ENCODE measurements around the gene ABCG5.

Gene ABCG5

DNA sequence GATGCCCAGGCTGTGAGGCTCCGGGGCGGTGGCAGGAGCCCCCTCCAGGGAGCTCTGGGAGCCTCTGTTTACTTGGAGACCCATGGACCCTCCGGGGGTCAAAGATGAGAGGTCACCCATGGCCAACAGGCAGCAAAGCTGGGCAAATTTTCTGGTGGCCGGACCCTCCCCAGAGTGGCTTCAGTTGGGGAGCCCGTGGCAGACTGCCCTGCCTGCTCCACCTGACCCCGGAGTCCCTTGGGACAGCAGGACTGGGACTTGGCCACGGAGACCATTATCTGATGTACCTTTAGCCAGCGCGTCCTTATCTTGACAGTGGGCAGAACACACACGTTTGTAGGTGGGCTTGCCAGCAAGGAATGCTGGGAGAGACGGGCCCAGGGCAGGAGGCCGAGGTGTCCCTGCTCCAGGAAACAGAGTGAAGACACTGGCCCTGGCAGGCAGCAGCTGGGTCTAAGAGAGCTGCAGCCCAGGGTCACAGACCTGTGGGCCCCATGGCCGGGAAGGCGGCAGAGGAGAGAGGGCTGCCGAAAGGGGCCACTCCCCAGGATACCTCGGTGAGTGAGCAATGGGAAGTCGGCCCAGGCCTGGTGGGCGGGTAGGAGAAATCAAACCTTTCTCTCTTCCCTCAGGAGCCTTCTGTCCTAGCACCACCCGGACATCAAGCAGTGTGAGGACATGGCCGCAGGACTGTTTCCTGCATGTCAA is at the start of gene ABCG5, which contains the start of gene ABCG8:
Gene ABCG5, minus strand, starts transcription at position 280 of the 708 bp plus-strand sequence. Its CDS starts 160 bp downstream, at position 120.
Gene ABCG8, plus strand, starts transcription at position 412 of the 708 bp plus-strand sequence. Its CDS starts 83 bp downstream, at position 495.
- no peak for DNase-seq (ENCODE audit: low spot score)

DNA sequence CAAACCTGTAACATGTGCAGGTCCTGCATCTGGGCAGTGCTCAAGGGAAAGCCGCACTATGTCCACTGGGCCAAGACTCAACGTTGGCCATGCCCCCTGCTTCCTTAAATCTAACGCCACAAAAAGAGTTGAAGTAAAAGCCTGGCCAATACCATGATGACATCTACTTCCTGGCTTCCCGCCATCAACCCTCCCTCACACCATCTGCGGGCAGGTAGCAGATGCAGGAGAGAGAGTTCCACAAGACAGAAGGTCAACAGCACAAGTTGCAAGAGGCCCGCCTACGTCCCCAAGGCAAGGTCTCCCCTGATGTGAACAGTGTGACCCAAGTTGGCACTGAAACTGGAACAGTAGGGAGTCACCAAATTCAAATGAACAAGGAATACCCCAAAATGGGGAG is 48.5 kb upstream of the ABCG5 start:
- DNase-seq (ENCODE audit: low spot score) = no peak

DNA sequence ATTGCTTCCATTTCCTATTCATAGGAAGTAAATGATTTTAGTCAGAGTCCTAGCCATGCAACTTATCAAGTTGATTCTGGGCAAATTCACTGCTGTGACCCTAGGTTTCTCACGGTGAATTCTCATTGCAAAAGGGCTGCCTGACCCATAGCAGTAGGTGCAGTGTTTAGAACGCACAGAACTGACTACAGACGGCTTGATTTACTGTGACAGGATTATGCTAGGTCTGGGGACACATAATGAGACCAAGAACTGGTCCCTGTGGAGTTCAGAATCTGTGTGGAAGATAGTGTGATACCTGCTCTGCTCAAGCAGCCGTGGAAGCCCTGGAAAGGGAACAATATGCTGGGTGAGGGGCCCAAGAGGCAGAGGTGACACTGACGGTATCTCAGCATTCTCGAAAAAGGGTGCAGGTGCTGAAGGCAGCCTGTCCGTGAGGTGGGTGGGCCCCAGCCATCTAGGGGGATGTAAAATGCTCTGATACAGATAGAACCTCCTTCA is 46.5 kb upstream of the ABCG5 start:
- no peak for DNase-seq (ENCODE audit: low spot score)

DNA sequence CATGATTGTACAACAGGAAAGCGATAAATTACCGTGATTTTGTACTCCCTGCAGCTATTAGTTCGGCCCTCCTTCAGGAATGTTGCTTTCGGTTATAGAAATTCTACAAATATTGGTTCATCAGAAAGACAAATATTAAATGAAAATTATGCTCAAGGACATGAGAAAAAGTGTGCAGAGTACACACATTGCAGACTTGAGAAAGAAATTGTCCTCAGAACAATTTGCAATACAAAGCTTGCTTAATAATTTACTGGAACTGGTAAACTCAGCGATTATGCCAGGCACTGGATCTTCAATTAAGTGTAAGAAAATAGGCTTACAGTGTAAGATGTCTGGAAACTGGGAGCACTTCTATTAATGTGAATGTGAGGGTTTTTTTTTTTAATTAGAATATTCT is 46.0 kb upstream of the ABCG5 start:
- no peak for DNase-seq (ENCODE audit: low spot score)

DNA sequence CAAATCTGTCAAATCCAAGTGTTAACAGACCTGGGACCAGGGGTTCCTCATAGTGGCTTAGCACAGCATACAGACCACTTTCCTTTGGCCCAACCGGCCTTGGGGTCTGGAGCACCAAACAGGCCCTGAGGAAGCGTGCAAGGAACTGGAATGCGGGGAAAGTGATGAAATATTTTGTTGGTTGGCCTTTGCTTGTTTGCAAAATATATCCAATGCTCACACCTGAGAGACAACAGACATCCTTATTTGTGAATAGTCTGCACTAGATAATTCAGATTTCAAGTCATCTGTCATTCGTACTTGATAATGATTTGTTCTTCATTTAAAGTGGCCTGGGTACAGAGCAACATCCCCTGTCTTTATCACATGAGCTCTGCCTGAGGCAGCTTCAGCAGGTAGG is 43.7 kb upstream of the ABCG5 start:
- DNase-seq (ENCODE audit: low spot score) = no peak

DNA sequence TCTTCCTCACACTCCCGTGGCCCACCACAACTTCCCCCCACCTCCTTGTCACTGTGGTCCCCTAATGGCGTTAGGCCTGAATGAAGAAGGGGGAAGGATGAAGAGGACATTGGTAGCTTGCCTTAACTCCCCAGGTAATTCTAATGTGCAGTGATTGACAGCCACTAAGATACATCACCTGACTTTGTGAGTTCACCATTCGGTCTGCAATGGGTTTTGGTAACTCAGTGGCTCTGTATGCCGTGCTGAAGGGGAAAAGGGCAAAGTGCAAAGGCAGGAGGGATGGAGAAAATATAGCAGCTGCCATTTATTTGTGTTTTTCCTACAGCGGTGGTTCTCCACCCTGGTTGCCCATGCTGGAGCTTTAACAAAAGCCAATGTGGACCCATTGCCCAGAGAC is 42.3 kb upstream of the ABCG5 start:
- no peak for DNase-seq (ENCODE audit: low spot score)

DNA sequence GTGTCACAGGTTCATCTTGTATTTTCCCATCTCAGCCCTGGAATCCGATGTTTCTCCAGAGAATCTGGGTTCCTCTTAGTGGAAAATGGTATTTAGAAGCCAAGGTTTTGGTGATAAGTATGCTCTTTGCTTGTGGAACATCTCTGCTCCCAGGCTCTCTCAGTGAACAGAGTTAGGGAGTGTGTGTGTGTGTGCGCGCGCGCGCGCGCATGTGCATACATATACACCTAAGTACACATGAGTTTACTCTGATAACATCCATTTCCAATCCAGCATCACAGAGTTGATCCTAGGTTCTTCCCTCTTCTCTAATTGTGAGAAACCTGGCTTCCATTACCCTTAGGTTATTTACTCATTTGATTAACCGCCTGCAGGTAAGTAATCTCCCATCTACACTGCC is 41.8 kb upstream of the ABCG5 start:
- DNase-seq (ENCODE audit: low spot score) = no peak

DNA sequence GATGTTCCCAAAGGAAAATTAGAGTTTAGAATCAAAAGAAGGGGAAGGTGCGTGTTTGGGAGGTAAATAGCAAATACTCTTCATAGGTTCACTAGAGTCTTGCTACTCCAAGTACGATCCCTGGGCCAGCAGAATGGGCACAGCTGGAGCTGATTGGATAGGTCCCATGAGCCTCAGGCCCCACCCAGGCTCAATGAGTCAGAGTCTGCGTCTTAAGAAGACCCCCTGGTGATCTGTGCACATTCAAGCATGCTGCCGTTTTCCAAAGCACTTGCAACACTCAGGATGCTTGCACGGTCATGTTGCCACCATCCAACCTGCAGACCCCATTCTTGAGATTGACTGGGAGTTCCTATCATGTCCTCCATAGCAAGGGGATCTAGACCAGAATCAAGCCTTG is 40.6 kb upstream of the ABCG5 start:
- no peak for DNase-seq (ENCODE audit: low spot score)

DNA sequence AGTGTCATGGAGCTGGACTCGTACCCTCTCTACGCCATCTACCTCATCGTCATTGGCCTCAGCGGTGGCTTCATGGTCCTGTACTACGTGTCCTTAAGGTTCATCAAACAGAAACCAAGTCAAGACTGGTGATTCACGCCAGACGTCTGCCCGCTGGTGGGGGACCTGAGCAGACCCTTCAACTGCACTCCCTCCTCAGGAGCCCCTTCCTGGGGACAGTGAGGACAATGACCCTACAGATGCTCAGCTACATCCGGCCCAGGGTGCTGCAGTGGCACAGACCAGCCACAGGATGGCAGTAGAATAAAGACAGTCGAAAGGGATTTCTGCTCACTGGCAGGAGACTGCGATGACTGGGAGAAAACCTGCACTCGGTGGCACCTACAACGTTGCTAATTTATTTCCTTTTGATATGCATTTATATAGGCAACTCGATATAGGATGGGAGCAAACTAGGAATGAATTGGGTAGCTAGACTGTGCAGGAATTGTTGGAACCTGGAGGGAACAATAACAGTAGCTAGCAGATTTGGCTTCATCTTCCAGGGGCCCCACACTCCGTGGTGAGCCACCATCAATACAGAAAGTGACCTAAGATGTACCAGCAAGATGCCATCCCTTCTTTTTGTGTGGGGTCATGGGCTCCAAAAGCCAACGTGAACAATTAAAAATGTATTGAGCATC is 39.3 kb upstream of the ABCG5 start:
- DNase-seq (ENCODE audit: low spot score) = peak; percentile 61

DNA sequence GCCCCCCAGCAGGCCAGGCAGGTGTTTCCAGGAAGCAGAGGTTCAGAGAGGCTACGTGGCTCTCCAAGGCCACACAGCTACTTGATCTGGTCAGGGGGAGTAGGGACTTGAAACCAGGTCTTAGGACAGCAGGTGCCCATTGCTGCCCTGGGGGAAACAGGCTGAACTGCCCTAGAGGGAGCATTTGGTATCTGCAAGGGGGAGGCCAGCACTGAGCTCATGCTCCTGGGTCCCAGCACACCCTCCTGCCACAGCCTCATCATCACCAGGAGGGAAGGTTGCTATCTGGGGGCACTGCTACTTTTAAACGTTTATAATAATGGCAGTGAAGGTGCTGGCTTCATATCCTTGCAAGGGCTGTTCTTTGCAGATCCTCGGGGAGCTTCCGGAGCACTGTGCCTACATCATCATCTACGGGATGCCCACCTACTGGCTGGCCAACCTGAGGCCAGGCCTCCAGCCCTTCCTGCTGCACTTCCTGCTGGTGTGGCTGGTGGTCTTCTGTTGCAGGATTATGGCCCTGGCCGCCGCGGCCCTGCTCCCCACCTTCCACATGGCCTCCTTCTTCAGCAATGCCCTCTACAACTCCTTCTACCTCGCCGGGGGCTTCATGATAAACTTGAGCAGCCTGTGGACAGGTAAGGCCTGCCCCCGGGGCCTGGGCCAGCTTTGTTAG is 36.3 kb upstream of the ABCG5 start:
- DNase-seq (ENCODE audit: low spot score) = no peak

DNA sequence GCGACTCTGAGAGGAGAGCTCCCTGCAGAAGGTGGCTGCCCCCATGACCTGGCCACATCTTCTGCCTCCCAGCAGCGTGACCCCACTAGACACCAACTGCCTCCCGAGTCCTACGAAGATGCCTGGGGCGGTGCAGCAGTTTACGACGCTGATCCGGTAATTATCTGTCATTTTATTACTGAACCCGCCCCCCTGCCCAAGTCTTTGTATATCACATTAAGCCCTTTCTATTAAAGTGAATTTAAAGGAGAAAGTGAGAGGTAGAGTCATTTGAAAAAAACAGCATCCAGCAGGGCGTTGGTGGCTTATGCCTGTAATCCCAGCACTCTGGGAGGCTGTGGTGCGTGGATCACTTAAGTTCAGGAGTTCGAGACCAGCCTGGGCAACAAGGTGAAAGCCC is 33.5 kb upstream of the ABCG5 start:
- no peak for DNase-seq (ENCODE audit: low spot score)

DNA sequence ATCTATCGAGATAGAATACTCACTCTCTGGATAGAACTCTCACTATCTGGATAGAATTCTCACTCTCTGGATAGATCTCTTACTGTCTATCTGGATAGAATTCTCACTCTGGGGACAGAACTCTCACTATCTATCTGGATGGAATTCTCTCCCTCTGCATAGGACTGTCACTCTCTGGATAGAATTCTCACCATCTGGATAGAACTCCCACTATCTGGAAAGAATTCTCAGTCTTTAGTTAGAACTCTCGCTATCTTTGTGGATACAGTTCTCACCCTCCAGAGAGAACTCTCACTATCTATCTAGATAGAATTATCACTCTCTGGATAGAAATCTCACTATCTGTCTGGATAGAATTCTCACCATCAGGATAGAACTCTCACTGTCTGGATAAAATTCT is 16.7 kb upstream of the ABCG5 start:
- no peak for DNase-seq (ENCODE audit: low spot score)

DNA sequence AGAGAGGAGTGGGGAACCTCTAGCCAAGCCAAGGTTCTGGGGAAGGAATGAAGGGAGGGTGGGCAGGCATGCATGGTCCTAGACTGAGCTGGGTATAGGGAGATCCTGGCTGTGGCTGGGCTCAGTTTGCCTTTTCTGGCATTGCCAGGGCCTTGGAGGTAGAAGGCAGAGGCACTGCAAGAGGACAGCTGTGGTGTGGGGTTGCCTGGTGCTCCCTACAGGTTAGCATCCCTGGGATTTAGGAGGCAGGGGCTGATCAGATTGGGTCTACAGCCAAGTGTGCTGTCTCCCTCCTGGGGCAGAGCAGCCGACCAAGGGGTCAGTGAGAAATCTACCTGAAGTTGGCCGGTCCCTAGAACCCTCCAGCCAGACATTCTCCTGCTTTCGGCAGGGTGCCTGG is 16.0 kb upstream of the ABCG5 start:
- no peak for DNase-seq (ENCODE audit: low spot score)

DNA sequence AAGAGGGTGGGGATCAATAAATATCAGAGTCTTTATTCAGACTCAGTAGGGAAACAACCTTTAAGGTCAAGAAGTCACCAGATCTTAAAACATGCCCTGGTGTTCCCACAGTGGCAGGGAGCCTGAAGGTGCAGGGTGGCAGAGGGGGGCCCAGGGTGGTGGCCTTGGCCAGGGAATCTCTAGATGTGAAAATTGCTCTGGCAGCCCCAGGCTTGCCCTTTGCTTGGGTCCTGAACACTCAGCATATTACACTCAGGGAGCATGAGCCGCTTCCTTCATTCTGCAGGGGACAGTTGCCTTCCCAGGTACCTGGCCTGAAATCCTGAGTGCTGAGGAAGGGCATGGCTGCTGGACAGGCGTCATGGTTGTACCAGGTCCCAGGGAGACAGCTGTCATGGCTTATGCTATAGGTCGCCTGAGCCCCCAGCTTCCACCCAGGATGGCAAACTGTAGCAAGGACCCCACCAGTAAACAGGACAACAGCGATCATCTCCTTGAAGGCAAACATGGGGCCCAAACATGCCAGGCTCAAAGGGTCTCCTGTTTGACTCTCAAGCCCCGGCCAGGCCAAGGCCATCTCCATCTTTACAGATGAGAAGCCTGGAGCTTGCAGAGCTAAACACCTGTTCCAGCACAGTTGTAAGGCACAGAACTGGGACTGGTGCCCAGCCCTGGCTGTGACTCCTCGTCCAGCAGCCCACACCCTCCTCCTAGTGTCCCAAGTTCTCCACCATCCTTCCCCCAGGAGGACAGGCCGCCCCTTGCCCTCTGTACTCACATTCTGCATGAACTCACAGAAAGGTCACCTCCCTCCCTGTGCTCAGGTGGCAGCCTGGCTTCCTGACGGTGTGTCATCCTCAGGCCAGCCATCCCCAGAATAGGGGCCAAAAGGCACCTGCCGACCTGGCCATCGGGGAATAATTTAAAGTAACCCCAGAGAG is 14.8 kb upstream of the ABCG5 start:
- DNase-seq (ENCODE audit: low spot score) = no peak

DNA sequence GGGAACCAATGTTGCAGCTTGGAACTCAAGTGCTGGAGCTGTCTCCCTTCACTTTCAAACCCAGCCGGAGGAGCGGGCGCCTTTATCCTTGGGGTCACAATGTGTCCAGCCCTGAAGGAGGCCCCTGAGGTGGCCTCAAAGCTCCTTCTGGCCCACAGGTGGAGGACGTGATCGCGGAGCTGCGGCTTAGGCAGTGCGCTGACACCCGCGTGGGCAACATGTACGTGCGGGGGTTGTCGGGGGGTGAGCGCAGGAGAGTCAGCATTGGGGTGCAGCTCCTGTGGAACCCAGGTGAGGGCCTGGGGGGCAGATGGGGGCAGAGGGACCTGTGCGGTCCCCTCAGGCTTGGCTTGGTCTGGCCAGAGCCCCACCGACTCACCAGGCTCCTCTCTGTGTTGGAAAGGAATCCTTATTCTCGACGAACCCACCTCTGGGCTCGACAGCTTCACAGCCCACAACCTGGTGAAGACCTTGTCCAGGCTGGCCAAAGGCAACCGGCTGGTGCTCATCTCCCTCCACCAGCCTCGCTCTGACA is 13.6 kb upstream of the ABCG5 start:
- no peak for DNase-seq (ENCODE audit: low spot score)

DNA sequence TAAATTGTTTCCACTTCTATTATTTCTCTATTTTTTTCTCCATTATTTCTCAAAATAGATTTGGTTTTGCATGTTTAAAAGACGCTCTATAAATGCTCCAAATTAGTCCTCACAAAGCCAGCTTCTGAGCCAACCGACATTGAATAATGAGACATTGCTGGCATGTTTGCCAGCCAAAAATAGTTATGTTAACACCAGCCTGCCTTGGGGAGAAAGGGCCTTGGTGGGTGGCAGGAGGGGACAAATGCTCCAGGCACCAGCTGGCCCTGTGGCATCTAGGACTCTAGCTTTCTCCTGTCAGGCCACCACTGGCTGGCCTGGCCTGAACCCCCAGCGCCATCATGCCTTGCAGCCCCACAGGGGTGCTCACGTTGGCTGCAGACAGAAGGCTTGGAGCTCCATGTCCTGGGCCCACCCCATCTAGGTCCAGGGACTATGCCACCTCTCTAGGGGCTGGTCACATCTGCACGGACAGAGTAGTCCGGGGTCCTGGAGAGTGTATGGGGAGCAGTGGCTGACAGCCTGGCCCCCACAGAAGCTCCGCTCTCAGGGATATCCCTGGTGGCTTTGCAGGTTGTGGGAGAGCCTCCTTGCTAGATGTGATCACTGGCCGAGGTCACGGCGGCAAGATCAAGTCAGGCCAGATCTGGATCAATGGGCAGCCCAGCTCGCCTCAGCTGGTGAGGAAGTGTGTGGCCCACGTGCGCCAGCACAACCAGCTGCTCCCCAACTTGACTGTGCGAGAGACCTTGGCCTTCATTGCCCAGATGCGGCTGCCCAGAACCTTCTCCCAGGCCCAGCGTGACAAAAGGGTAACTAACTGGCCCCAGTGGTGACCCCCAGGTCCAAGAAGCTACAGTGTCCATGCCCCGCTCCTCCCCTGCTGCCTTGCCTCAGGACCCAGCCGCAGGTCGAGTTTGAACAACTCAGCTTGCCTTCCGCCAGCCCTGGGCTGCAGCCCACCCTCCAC is 12.7 kb upstream of the ABCG5 start:
- no peak for DNase-seq (ENCODE audit: low spot score)

DNA sequence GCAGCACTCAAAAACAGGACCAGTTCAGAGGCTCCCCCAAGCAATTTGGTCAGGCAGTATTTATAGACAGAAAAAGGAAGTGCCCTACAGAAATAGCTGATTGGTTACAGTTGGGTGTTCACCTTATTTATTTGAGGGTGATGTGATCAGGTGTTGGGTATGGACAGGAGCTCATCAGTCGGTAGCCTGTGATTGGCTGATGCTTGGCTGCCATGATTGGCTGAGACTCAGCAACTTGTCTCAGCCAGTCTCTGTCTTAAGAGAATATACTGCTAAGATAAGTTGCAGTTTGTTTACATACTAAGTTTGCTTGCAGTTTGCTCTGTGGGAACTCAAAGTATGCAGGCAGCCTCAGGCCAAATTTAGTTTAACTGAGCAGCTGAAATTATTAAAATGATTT is 9.6 kb upstream of the ABCG5 start:
- peak; percentile 4 for DNase-seq (ENCODE audit: low spot score)

DNA sequence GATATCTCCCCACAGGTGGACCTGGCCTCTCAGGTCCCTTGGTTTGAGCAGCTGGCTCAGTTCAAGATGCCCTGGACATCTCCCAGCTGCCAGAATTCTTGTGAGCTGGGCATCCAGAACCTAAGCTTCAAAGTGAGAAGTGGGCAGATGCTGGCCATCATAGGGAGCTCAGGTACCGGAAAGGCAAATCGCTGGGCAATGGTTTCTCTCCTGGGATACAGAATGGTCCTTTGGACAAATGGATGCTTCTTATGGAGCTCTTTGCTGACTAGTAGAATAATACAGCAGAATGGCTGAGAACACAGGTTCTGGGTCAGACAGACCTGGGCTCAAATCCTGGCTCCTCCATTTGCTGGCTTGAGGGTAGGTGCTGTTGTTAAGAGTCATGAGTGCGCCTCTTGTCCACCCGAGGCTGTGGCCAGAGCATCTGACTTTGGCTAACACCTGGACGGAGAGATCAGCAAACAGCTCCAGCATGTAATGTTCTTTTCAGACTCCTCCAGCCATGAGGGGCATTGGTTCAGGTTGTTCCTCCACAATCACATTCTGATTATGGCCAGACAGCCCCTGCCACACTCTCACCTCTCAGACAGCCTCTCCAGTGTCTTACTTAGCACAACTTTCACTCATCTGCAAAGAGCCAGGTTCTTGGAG is 7.6 kb upstream of the ABCG5 start:
- no peak for DNase-seq (ENCODE audit: low spot score)

DNA sequence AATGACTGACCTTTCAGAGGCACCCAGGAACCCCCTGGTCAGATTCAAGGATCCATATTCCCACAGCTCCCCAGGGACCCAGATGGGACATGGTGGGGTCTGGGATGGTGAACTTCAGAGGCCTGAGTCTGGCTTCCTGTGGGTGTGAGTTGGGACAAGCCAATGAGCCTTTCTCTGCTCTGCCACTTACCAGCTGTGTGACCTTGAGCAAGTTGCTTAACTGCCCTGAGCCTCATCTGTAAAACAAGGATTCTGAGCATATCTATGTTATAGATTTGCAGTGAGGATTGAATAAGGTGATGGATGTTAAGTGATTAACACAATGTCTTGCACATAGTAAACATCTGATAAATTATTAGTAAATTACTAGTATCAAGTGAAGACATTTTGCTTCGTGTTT is 6.5 kb upstream of the ABCG5 start:
- no peak for DNase-seq (ENCODE audit: low spot score)

DNA sequence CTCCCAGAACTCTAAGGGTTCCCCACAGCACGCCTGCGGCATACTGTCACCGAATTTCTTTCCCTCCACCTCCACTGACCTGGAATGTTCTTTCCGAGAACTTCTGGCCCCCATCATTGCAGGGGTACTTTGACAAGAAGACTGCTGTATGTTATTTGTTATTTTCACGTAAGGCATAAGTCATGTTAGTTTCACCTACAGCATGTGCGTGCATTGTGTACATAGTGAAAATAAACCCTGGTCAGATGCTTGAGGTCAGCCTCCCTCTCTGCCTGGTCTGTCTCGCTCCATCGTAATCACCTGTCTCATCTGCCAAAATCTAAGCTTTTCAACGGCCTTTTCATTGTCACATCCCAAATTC is 4.2 kb upstream of the ABCG5 start:
- DNase-seq (ENCODE audit: low spot score) = no peak
